CD4-positive, alpha-beta memory T cell (primary cell): ENCODE results near the gene MED15. TPM values are rescaled to one million over a fixed set of nuclear protein-coding genes. Genes with fewer than 3 reads are reported as not detected.

ENCODE experiments used
- CTCF ChIA-PET: fragments of 350-600 bp; sonication (Branson Sonifier 250); formaldehyde crosslinking; loops from one replicate; lab custom pipeline; 2021; ENCODE audit warnings: inconsistent platforms; ENCODE audit not compliant: partially characterized antibody; lab: Charles Lee
- POLR2A ChIA-PET: fragments of 350-600 bp; sonication (Branson Sonifier 250); formaldehyde crosslinking; loops from one replicate; lab custom pipeline; 2021; ENCODE audit not compliant: partially characterized antibody; lab: Charles Lee
- DNase-seq, 5 donors: peaks; one replicate each; pipeline versions ENCODE4 v3.0.0 to v3.0.0-alpha.2; 2020 to 2022; ENCODE audit warnings: mixed read lengths in 1 of 5
- H3K27ac ChIP-seq: one replicate; pipeline ENCODE4 v1.7.0; 2013; ENCODE audit warnings: low read depth, low read length
- H3K27me3 ChIP-seq: 2 replicates; pipeline ENCODE4 v1.7.0; 2013; ENCODE audit warnings: mild to moderate bottlenecking, low read length, moderate library complexity; ENCODE audit not compliant: insufficient read depth
- H3K36me3 ChIP-seq: 2 replicates; pipeline ENCODE4 v1.7.0; 2013; ENCODE audit warnings: mild to moderate bottlenecking, low read length, moderate library complexity; ENCODE audit not compliant: insufficient read depth
- H3K4me1 ChIP-seq: 2 replicates; pipeline ENCODE4 v1.7.0; 2013; ENCODE audit warnings: mild to moderate bottlenecking, low read length, moderate library complexity; ENCODE audit not compliant: insufficient read depth
- H3K4me3 ChIP-seq, 2 donors: one replicate each; pipeline ENCODE4 v1.7.0; 2013; ENCODE audit warnings: low read length in 2 of 2, mild to moderate bottlenecking in 1 of 2
- H3K9me3 ChIP-seq, 2 donors: one replicate each; pipeline ENCODE4 v1.7.0; 2013; ENCODE audit warnings: low read length in 2 of 2, control low read depth in 1 of 2; ENCODE audit not compliant: control insufficient read depth in 1 of 2
- H3K27ac Mint-ChIP-seq, 7 donors: one replicate each; pipeline ENCODE4 v1.8.0; 2020 to 2021; ENCODE audit warnings: mixed read lengths in 7 of 7, mild to moderate bottlenecking in 6 of 7, inconsistent platforms in 3 of 7, moderate library complexity in 3 of 7
- H3K27me3 Mint-ChIP-seq, 2 donors: one replicate each; pipeline ENCODE4 v1.8.0; 2020 to 2021; ENCODE audit warnings: mixed read lengths in 2 of 2
- H3K36me3 Mint-ChIP-seq, 2 donors: one replicate each; pipeline ENCODE4 v1.8.0; 2020 to 2021; ENCODE audit warnings: mixed read lengths in 2 of 2, inconsistent platforms in 1 of 2, mild to moderate bottlenecking in 1 of 2
- H3K4me1 Mint-ChIP-seq, 4 donors: one replicate each; pipeline ENCODE4 v1.8.0; 2020 to 2021; ENCODE audit warnings: mixed read lengths in 4 of 4, mild to moderate bottlenecking in 1 of 4
- H3K4me3 Mint-ChIP-seq, 8 donors: one replicate each; pipeline ENCODE4 v1.8.0; 2020 to 2021; ENCODE audit warnings: mixed read lengths in 8 of 8, mild to moderate bottlenecking in 7 of 8, moderate library complexity in 6 of 8, inconsistent platforms in 3 of 8
- H3K9me3 Mint-ChIP-seq, 8 donors: one replicate each; pipeline ENCODE4 v1.8.0; 2020 to 2021; ENCODE audit warnings: mixed read lengths in 8 of 8, mild to moderate bottlenecking in 5 of 8, inconsistent platforms in 3 of 8, moderate library complexity in 1 of 8
- intact Hi-C: fragments of 100-400 bp; cut with micrococcal nuclease; formaldehyde crosslinking; loops from one replicate; pipeline ENCODE4 v1.15.1; 2023
- polyA plus RNA-seq, 2 donors: library from polyadenylated mRNA; unstranded; fragments of 300-500 nt; fragmentation: Illumina TruSeq; gene quantifications; one replicate each; pipeline ENCODE4 v1.2.3, GENCODE V29; 2021
- total RNA-seq, 2 experiments: library from RNA; stranded (reverse); gene quantifications; one replicate each; pipeline ENCODE4 v1.2.3, GENCODE V29; 2021

Gene MED15
- total and polyA plus RNA-seq, 4 experiments from 2014 or later, result 15.6 to 237 (median 156) TPM

DNA sequence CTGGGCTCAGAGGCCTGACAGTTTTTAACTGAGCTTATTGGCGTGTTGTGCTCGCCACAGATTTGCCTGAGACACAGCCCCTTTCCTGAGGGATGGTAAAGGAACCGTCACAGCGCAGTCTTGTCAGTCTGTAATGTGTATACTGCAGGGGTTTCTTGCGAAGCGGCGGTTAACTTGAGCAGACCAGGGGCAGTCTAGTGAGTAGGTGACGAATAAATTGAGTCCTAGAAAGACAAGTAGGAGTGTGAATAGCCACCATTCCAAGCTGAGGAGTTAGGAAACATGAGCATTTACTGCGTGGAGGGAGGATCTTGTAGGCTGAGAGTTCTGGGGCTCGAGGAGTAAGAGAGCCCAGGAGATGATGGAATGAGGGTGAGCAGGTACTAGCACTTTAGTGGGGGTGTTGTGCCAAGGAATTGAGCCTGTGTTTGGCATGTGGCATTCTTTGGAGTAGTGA is 1.4 kb downstream of the MED15 start:
- Histone ChIP-seq H3K27ac (peak overlapping the region; percentile 93), H3K36me3 (peaks cover 6% of the 10 kb centered on the region), H3K27me3 (no peaks in the 10 kb centered on the region), H3K4me1 (peaks cover 55% of the 10 kb centered on the region), H3K4me3 (peak overlapping the region; percentile 45 to 51), H3K9me3 (no peaks in the 10 kb centered on the region)
- Mint-ChIP-seq H3K36me3 (peaks cover 4 to 34% of the 10 kb centered on the region in 2 donors), H3K4me1 (peaks cover 44 to 65% (median 54%) of the 10 kb centered on the region in 4 donors), H3K27ac (peak overlapping the region; percentile 86 to 99 (median 96)), H3K4me3 (peak overlapping the region; percentile 93 to 99 (median 97)), H3K9me3 (no peaks in the 10 kb centered on the region), H3K27me3 (no peaks in the 10 kb centered on the region)
- no peak for DNase-seq
- intact Hi-C loops, result no loop called here
- POLR2A ChIA-PET, result interaction anchor here (0.6 to 11.3 kb wide), 15 partner anchors 9 to 115 kb away, joined by 3 to 209 read pairs (median 7); partner anchors contain the start of gene ZNF74
- CTCF ChIA-PET, result interaction anchor here (1.0 to 11.7 kb wide), 7 partner anchors 14 to 98 kb away, joined by 3 to 154 read pairs (median 4); no protein-coding TSS in a partner anchor

DNA sequence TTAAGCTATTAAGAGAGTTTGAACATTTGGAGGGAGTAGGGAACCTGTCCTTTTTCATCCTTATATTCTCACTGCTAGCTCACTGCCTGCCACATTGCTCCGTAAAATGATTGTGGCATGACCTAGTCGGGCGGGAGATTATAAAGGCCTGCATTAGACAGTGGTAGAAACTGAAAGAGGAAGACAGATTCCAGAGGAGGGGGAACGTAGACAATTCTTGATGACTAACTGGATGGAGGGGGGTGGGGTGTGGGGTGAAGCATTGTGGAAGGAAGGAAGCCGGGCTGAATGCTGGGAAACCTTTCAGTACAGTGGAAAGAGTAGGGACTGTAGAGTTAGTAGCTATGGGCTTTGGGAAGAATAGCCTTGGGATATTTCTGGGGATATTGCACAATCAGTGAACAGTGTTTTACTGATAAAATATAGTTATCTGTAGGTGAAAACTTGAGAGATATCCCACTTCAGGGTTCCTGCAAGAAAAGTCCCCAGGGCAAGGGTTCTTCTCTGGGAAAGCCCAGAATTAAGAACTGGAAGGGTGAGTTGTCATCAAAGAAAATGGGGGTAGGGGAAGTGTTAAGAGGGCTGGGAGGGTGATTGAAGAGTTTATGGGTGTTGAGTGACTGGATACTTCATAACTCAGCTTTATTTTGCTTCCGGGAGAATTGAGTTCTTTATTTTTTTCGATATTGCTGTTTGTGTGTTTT is 2.1 kb downstream of the MED15 start:
- no peaks in the 10 kb centered on the region for H3K27me3 ChIP-seq
- Mint-ChIP-seq H3K4me1 (peaks cover 50 to 72% (median 61%) of the 10 kb centered on the region in 4 donors), H3K27ac (peak overlapping the region; percentile 86 to 99 (median 96)), H3K27me3 (no peaks in the 10 kb centered on the region), H3K9me3 (no peaks in the 10 kb centered on the region), H3K36me3 (peaks cover 7 to 41% of the 10 kb centered on the region in 2 donors), H3K4me3 (peak overlapping the region; percentile 93 to 99 (median 97))
- peaks cover 8% of the 10 kb centered on the region for H3K36me3 ChIP-seq
- DNase-seq, result peak; percentile 34 to 86 (median 50)
- H3K4me3 ChIP-seq, result peak overlapping the region; percentile 45 to 51
- CTCF ChIA-PET, result interaction anchor here (1.2 to 11.7 kb wide), 6 partner anchors 40 to 97 kb away, joined by 3 to 154 read pairs (median 6); no protein-coding TSS in a partner anchor
- peak overlapping the region; percentile 93 for H3K27ac ChIP-seq
- intact Hi-C loops, result no loop called here
- peaks cover 62% of the 10 kb centered on the region for H3K4me1 ChIP-seq
- no peaks in the 10 kb centered on the region for H3K9me3 ChIP-seq
- POLR2A ChIA-PET, result interaction anchor here (1.4 to 11.3 kb wide), 9 partner anchors 8 to 64 kb away, joined by 3 to 209 read pairs (median 10); no protein-coding TSS in a partner anchor

DNA sequence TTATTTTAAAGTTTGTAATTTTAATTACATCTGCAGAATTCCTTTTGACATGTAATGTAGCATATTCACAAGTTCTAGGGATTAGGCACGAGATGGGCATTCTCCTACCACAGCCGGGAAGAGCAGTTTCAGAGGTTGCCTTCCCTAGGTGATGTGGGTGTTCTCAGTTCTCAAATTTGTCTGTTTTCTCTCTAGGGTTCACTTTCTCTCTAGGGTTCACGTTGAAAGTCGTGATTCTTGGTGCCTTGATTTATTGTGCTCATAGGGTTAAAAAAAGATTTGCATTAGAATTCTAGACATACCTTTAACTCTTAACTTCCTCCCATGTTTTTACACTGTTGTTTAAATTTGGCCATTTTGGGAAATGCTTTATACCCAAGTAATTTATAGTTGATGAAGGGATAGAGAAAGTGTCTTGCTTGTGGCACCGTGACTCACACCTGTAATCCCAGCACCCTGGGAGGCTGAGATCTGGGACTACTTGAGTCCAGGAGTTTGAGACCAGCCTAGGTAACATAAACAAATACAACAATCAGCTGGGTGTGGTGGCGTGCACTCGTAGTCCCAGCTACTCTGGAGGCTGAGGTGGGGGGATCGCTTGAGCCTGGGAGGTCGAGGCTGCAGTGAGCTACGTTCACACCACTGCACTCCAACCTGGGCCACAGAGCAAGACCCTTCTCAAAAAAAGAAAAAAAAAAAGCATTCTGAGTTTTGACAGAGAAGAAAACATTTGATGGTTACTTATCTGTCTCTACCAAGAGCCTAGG is 3.6 kb downstream of the MED15 start:
- peak overlapping the region; percentile 9 to 89 (median 75) for H3K27ac Mint-ChIP-seq
- H3K9me3 Mint-ChIP-seq, result no peaks in the 10 kb centered on the region
- Histone ChIP-seq H3K4me1 (peaks cover 71% of the 10 kb centered on the region), H3K36me3 (peaks cover 16% of the 10 kb centered on the region), H3K4me3 (no peak overlapping the region), H3K27ac (no peak overlapping the region), H3K9me3 (no peaks in the 10 kb centered on the region), H3K27me3 (no peaks in the 10 kb centered on the region)
- H3K4me3 Mint-ChIP-seq, result peak overlapping the region in 7 of 8 donors; percentile 33 to 97 (median 77)
- POLR2A ChIA-PET, result interaction anchor here (1.0 to 11.3 kb wide), 5 partner anchors 12 to 85 kb away, joined by 3 to 209 read pairs (median 6); no protein-coding TSS in a partner anchor
- no peaks in the 10 kb centered on the region for H3K27me3 Mint-ChIP-seq
- peaks cover 7 to 47% of the 10 kb centered on the region in 2 donors for H3K36me3 Mint-ChIP-seq
- intact Hi-C loops, result no loop called here
- DNase-seq, result no peak
- CTCF ChIA-PET, result interaction anchor here (0.8 to 11.7 kb wide), 6 partner anchors 11 to 93 kb away, joined by 3 to 154 read pairs (median 3); no protein-coding TSS in a partner anchor
- peaks cover 53 to 80% (median 68%) of the 10 kb centered on the region in 4 donors for H3K4me1 Mint-ChIP-seq

DNA sequence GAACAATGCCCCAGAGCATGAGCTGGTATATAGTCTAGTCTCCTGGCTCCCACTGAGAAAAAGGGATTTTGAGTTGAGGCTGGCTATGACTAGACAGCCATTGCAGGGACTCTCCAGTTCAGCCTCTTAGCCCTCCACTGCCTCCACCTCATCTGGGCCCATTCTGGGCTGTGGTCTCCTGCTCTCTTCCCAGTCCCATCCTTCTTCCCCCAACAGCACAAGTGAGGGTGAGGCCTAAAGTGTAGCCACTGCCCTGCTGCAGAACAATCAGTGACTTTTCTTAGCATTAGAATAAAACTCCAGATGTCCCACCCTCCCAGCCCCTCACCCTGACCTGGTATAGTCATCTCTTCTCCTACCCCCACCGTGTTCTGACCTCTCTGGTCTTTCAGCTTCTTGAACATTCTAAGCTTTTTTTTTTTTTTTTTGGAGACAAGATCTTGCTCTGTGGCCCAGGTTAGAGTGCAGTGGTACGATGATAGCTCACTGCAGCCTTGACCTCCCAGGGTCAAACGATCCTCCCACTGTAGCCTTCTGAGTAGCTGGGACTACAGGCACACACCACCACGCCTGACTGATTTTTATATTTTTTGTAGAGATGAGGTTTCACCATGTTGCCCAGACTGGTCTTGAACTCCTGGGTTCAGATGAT is 4.3 kb downstream of the MED15 start:
- peaks cover 55 to 84% (median 71%) of the 10 kb centered on the region in 4 donors for H3K4me1 Mint-ChIP-seq
- POLR2A ChIA-PET, result interaction anchor here (0.6 to 11.3 kb wide), 5 partner anchors 12 to 86 kb away, joined by 3 to 209 read pairs (median 6); no protein-coding TSS in a partner anchor

DNA sequence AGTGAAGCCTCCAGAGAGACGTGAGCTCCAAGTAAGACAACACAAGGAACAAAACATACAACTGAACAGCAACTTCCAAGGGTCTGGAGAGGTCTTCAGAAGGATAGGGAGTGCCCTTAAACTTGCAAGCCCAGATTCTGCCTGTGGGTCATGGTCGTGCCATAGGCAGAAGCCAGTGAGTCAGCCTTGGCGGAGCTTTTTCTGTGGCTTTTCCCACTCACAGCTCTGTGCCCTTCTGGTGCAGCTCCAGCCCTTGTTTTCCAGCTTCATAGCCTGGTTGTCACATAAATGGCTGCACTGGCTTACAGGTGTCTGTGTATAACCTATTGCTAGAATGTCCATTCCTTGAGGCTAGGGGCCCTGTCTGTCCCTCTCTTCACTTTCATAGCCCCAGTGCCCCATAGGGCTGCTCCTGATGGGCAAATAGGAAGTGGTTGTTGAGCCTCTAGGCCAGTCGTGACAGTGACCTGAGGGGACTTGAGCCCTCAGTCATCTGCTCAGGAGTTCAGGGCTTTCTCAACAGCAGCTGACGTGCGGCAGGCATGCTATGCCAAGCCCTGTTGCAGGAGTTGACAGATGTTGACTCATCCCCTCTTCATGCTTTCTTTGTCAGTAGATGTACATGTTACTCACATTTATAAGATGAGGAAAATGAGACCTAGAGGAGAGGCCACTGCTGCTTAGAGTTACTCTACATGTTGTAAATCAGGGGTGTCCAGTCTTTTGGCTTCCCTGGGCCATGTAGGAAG is 7.4 kb downstream of the MED15 start:
- Histone ChIP-seq H3K4me3 (no peak overlapping the region), H3K4me1 (peaks cover 82% of the 10 kb centered on the region), H3K36me3 (peaks cover 20% of the 10 kb centered on the region), H3K27ac (no peak overlapping the region), H3K27me3 (no peaks in the 10 kb centered on the region), H3K9me3 (no peaks in the 10 kb centered on the region)
- H3K27ac Mint-ChIP-seq, result peak overlapping the region in 6 of 7 donors; percentile 19 to 89 (median 54)
- no peaks in the 10 kb centered on the region for H3K27me3 Mint-ChIP-seq
- H3K4me1 Mint-ChIP-seq, result peaks cover 54 to 86% (median 70%) of the 10 kb centered on the region in 4 donors
- peak overlapping the region in 3 of 8 donors; percentile 4 to 68 (median 20) for H3K4me3 Mint-ChIP-seq
- no peak for DNase-seq
- intact Hi-C loops, result no loop called here
- H3K36me3 Mint-ChIP-seq, result peaks cover 19 to 53% of the 10 kb centered on the region in 2 donors
- H3K9me3 Mint-ChIP-seq, result no peaks in the 10 kb centered on the region
- ChIA-PET CTCF (interaction anchor here (3.0 to 11.7 kb wide), 2 partner anchors 35 to 52 kb away, joined by 9 to 154 read pairs; no protein-coding TSS in a partner anchor), POLR2A (interaction anchor here (2.5 to 11.3 kb wide), 2 partner anchors 9 to 39 kb away, joined by 11 to 209 read pairs; no protein-coding TSS in a partner anchor)

More for the DNA sequence above, 4.3 kb downstream of the MED15 start:
- DNase-seq, result no peak
- intact Hi-C loops, result no loop called here
- no peak overlapping the region for H3K4me3 ChIP-seq
- CTCF ChIA-PET, result interaction anchor here (0.8 to 11.7 kb wide), 6 partner anchors 8 to 55 kb away, joined by 3 to 154 read pairs (median 3); no protein-coding TSS in a partner anchor
- no peaks in the 10 kb centered on the region for H3K27me3 ChIP-seq
- H3K36me3 ChIP-seq, result peaks cover 16% of the 10 kb centered on the region
- no peak overlapping the region for H3K27ac ChIP-seq
- H3K4me1 ChIP-seq, result peaks cover 73% of the 10 kb centered on the region
- Mint-ChIP-seq H3K4me3 (peak overlapping the region; percentile 7 to 96 (median 69)), H3K9me3 (no peaks in the 10 kb centered on the region), H3K27me3 (no peaks in the 10 kb centered on the region), H3K36me3 (peaks cover 7 to 47% of the 10 kb centered on the region in 2 donors), H3K27ac (peak overlapping the region; percentile 9 to 90 (median 78))
- no peaks in the 10 kb centered on the region for H3K9me3 ChIP-seq

DNA sequence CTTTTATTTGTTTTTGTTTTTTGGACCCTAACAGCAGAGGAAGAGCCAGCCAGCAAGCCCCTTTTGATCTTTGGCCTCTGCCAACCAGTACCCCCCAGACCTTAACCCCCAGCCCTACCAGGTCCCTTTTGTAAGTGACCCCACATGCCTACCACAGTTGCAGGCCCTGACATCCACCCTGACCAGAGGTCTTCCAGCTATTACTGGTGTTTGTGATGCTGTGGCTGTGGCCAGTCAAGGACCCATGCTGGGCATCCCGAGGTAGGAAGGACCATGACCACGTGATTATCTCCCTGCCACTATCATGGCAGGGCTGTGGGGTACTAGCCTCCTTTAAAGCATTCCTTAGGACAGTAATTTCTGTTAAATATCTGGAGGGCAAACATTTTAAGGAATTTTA is 9.0 kb downstream of the MED15 start:
- Mint-ChIP-seq H3K36me3 (peaks cover 25 to 54% of the 10 kb centered on the region in 2 donors), H3K27me3 (no peaks in the 10 kb centered on the region), H3K4me1 (peaks cover 50 to 80% (median 64%) of the 10 kb centered on the region in 4 donors), H3K4me3 (no peak overlapping the region), H3K9me3 (no peaks in the 10 kb centered on the region), H3K27ac (peak overlapping the region in 4 of 7 donors; percentile 42 to 78 (median 66))
- POLR2A ChIA-PET, result no interaction called here
- peaks cover 29% of the 10 kb centered on the region for H3K36me3 ChIP-seq
- peaks cover 72% of the 10 kb centered on the region for H3K4me1 ChIP-seq
- no peaks in the 10 kb centered on the region for H3K9me3 ChIP-seq
- no peak for DNase-seq
- CTCF ChIA-PET, result interaction anchor here (0.5 to 2.3 kb wide), 2 partner anchors 55 to 114 kb away, joined by 3 to 8 read pairs; no protein-coding TSS in a partner anchor
- H3K27me3 ChIP-seq, result no peaks in the 10 kb centered on the region
- H3K27ac ChIP-seq, result no peak overlapping the region
- H3K4me3 ChIP-seq, result no peak overlapping the region
- intact Hi-C loops, result no loop called here
